Fibroblast of pulmonary artery (primary cell): ENCODE measurements around the gene PRAMEF11.
"Not testable (repeated sequence)": the region's sequence is repeated elsewhere in the genome, so short reads cannot be mapped to it uniquely, and the experiment has no call there.

Experiments
- DNase-seq: peaks from one replicate; pipeline ENCODE4 v3.0.0-alpha.2; 2010; ENCODE audit warnings: low read depth
- H3K4me3 ChIP-seq: replicated peaks from 2 replicates; pipeline ENCODE4 v1.5.1; 2011; ENCODE audit warnings: low read depth, mild to moderate bottlenecking, control low read depth, low read length, moderate library complexity
- TF ChIP-seq, protein P1 (sequence below): IDR thresholded peaks from 2 replicates; pipeline ENCODE4 v1.5.1; 2011; ENCODE audit warnings: mild to moderate bottlenecking, control low read depth, low read length, inconsistent platforms; ENCODE audit errors: missing control alignments

PRAMEF11 gene

DNA sequence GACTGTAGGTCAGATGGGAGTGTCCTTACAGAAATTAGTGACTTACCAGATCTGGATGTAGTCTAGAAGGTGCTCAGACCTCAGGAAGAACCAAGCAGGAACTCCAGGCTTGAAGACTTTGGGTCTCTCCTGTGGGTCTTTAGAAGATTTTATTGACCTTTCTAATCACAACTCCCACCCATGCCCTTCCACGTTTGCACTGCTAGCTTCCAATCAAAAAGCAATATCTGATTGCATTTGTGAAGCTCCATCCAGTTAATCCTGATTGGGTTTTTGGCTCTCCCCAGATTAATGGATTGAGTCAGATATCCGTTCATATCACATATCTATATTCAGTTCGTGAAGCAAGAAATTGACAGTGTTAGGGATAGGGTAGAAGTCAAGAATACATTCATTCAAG lies at the start of gene PRAMEF11:
Gene PRAMEF11, minus strand, starts transcription at position 101 of the 400 bp plus-strand sequence. CDS start 2,621 bp downstream, outside the sequence.
- not testable (repeated sequence) for H3K4me3 ChIP-seq, DNase-seq

DNA sequence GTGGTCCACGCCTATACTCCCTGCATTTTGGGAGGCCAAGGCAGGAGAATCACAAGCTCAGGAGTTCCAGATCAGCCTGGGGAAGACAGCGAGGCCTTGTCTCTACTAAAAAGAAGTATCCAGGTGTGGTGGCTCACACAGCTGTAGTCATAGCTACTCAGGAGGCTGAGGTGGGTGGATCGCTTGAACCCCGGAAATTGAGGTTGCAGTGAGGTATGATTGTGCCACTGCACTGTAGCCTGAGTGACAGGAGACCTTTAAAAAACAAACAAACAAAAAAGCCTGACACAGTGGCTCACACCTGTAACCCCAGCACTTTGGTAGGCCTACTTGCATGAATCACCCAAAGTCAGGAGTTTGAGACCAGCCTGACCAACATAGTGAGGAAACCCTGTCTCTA lies 47.2 kb upstream of the PRAMEF11 start:
- not testable (repeated sequence) for H3K4me3 ChIP-seq, DNase-seq

DNA sequence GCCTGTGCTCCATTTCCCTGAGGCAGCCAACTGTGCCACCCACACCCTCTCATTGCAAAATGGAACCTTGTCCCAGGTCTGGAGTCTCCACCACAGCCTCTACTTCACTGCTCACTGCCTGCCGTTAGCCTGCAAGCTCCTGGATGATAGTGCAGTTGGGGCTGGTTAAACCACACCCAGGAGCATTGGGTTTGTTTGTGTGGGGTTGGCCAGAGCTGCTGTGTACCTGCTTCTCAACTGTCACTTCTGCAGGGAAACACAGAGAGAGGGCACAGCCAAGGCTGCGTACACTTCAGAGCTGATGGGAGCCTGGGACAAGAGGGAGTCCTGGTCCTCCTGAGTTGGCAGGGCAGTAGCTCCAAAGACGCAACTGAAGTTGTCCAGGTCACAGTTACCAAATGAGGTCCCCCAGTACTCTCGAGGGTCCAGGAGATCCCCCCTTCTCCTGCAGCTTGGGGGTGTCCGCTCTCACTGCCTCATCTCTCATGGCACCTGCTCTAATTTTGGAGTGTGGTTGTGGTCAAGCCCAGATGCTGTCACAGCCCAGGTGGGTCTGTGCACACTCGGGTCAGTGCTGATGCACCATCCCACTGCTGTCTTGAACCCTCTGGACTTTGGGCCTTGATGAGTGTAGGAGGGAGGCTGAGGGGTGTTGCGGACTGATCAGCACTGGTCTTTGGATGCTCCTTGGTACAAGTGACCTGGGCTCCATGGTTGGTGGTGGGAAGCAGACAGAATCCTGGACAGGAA lies 32.1 kb upstream of the PRAMEF11 start:
- DNase-seq, H3K4me3 ChIP-seq: not testable (repeated sequence)

DNA sequence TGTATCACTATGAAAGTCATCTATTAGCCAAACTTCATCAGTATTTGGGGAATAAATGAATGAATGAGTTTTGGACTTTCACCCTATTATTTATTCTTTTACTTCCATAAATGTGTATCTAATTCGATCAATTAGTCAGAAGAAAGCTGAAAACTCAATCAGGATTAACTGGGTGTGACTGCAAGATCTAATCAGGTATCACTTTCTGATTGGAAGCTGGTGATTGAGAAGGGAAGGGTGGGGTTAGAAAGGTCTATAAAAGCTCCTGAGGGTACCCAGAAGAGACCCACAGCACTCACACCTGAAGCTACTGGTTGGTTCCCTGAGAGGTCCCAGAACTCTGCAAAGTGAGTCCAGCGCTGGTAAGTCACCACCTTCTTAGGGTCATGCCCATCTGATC lies 25.6 kb upstream of the PRAMEF11 start, which contains the start of gene PRAMEF2:
Gene PRAMEF2, plus strand, starts transcription at position 301 of the 400 bp plus-strand sequence. CDS start 1,924 bp downstream, outside the sequence.
- H3K4me3 ChIP-seq, DNase-seq: not testable (repeated sequence)

DNA sequence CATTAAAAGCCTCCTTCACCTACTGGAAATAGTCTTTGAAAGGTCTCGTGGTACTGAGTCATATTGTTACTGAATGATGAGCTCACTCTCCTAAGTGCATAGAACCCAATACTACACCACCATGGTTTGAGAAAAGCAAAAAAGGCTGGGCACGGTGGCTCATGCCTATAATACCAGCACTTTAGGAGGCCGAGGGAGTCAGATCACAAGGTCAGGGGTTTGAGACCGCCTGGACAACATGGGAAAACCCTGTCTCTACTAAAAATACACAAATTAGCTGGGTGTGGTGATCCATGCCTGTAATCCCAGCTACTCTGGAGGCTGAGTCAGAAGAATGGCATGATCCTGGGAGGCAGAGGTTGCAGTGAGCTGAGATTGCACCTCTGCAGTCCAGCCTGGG lies 20.6 kb upstream of the PRAMEF11 start:
- TF ChIP-seq, protein P1, sequence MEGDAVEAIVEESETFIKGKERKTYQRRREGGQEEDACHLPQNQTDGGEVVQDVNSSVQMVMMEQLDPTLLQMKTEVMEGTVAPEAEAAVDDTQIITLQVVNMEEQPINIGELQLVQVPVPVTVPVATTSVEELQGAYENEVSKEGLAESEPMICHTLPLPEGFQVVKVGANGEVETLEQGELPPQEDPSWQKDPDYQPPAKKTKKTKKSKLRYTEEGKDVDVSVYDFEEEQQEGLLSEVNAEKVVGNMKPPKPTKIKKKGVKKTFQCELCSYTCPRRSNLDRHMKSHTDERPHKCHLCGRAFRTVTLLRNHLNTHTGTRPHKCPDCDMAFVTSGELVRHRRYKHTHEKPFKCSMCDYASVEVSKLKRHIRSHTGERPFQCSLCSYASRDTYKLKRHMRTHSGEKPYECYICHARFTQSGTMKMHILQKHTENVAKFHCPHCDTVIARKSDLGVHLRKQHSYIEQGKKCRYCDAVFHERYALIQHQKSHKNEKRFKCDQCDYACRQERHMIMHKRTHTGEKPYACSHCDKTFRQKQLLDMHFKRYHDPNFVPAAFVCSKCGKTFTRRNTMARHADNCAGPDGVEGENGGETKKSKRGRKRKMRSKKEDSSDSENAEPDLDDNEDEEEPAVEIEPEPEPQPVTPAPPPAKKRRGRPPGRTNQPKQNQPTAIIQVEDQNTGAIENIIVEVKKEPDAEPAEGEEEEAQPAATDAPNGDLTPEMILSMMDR, result no peak
- no peak for DNase-seq
- no peak overlapping the region for H3K4me3 ChIP-seq

DNA sequence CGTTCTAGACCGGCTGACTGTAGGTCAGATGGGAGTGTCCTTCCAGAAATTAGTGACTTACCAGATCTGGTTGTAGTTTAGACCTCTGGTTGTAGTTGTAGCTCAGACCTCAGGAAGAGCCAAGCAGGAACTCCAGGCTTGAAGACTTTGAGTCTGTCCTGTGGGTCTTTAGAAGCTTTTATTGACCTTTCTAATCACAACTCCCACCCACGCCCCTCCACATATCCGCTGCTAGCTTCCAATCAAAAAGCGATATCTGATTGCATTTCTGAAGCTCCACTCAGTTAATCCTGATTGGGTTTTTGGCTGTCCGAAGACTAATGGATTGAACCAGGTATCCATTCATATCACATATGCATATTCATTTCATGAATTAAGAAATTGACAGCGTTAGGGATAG lies 17.4 kb upstream of the PRAMEF11 start, which contains the start of gene HNRNPCL1:
Gene HNRNPCL1, minus strand, starts transcription at position 101 of the 400 bp plus-strand sequence. CDS start 431 bp downstream, outside the sequence.
- H3K4me3 ChIP-seq, DNase-seq: not testable (repeated sequence)

DNA sequence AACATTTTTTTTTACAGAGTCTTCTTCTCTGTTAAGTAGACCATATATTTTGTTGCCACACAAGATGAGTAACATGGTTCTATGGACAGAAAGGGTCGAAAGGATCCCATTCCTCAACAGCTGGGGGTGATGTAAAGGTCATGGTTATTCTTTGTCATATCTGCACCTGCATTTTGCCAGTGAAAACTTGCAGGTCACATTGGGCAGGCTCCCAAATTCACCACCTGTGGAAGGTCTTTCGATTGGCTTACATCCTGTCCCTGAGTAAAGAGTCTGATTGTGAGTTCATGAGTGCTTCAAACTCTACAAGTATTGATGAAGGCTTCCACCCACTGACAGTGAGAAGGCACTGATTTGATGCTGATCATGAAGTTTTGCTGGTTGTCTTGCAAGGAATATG lies 2.0 kb upstream of the PRAMEF11 start:
- DNase-seq, H3K4me3 ChIP-seq: not testable (repeated sequence)

DNA sequence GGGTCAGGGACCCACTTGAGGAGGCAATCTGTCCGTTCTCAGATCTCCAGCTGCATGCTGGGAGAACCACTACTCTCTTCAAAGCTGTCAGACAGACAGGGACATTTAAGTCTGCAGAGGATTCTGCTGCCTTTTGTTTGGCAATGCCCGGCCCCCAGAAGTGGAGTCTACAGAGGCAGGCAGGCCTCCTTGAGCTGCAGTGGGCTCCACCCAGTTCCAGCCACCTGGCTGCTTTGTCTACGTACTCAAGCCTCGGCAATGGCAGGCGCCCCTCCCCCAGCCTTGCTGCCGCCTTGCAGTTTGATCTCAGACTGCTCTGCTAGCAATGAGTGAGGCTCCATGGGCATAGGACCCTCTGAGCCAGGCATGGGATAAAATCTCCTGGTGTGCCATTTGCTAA lies 12.1 kb downstream of the PRAMEF11 start:
- H3K4me3 ChIP-seq, DNase-seq: not testable (repeated sequence)

DNA sequence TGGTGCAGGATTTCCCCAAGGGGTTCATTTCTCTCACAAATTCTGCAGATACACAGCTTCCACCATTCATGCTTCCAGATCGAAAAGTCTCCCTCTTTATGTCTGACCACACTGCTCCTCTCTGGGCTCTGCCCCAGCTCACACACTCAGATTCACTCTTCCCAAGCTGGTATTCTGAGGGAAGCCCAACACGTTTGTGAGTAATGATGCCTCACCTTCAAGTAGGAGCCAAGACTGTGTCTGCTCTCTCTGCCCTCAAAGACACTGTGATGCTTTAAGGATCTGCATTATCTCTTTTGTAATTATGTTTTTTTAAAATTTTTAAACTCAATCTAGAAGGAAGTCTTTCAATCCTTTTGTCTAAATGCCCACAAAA lies 19.8 kb downstream of the PRAMEF11 start:
- DNase-seq, result no peak
- TF ChIP-seq, protein P1, result no peak
- H3K4me3 ChIP-seq, result no peak overlapping the region

DNA sequence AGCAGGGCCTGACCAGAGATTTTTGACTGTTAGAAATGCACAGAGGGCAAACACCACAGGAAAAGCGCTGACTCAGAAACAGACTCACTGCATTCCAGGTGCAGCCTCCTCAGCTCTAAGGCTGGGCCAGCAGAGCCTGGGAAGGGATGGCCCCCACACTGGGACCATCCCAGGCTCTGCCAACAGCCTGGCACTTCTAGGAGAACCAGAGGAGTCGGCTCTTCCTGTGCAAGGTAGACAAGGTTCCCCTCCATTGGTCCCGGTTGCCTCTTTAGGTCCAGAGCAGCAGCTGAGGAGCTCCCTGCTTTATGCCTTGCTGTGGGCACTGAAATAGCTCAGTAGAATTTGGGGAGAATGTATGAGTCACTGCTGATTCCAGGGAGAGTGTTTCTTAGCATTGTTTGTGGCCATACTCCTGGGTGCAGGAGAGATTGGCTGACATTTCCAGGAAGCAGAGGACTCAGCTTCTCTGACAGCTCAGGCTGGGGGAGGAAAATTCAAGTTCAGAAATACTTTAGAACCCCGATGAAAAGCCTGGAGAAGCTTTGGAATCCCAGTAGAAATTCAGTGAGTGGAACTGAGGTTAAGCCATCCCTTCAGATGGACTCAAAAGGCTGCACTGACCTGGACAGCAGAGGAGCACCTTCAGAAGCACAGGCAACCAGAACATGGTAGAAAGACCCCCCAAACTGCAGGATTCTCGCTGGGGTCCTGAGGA lies 20.4 kb downstream of the PRAMEF11 start:
- H3K4me3 ChIP-seq, result no peak overlapping the region
- peak; percentile 54 for DNase-seq
- TF ChIP-seq, protein P1, result no peak
